Esophagus squamous epithelium (tissue), 4 donors: ENCODE results near the gene ADAMTS1.

ENCODE experiments used
- POLR2A ChIP-seq, 4 donors: fragments of 450-650 bp; IDR thresholded peaks; one replicate each; pipeline ENCODE4 v1.6.1; 2017; ENCODE audit warnings: antibody characterized with exemption in 4 of 4, mild to moderate bottlenecking in 4 of 4, moderate library complexity in 3 of 4
- TF ChIP-seq, protein P1 (sequence below), 6 experiments: fragments of 450-650 bp in 4 of 6; fragments of 200-600 bp in 2 of 6; sonication (generic) in 2 of 6; IDR thresholded peaks; one replicate each; pipeline ENCODE4 v1.5.1; 2016 to 2019; ENCODE audit warnings: antibody characterized with exemption in 6 of 6, mild to moderate bottlenecking in 4 of 6, moderate library complexity in 4 of 6

DNA sequence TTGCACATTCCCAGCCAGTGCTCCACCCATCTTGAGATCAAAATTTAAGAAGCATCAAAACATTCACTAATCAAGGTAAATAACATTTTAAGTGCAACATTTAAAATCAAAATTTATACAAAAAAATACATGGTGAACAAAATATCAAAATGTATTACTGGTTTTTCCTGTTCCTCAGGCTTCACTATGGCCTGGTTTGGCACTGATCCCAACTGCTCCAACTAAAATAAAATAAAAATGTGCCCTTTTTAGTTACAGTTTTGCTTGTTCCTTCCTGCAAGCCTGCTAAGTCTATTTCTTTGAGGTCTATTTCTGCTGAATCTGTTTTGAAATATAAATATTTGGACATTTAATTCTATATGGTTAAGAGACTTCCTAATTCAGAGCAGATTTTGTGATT is 54.9 kb downstream of the ADAMTS1 start:
- TF ChIP-seq, protein P1, sequence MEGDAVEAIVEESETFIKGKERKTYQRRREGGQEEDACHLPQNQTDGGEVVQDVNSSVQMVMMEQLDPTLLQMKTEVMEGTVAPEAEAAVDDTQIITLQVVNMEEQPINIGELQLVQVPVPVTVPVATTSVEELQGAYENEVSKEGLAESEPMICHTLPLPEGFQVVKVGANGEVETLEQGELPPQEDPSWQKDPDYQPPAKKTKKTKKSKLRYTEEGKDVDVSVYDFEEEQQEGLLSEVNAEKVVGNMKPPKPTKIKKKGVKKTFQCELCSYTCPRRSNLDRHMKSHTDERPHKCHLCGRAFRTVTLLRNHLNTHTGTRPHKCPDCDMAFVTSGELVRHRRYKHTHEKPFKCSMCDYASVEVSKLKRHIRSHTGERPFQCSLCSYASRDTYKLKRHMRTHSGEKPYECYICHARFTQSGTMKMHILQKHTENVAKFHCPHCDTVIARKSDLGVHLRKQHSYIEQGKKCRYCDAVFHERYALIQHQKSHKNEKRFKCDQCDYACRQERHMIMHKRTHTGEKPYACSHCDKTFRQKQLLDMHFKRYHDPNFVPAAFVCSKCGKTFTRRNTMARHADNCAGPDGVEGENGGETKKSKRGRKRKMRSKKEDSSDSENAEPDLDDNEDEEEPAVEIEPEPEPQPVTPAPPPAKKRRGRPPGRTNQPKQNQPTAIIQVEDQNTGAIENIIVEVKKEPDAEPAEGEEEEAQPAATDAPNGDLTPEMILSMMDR (IDR thresholded peaks at IDR 0.05), result no peak
- TF ChIP-seq POLR2A (IDR thresholded peaks at IDR 0.05), result no peak
